ENCODE measurements around the gene BEST1.

Gene BEST1

DNA sequence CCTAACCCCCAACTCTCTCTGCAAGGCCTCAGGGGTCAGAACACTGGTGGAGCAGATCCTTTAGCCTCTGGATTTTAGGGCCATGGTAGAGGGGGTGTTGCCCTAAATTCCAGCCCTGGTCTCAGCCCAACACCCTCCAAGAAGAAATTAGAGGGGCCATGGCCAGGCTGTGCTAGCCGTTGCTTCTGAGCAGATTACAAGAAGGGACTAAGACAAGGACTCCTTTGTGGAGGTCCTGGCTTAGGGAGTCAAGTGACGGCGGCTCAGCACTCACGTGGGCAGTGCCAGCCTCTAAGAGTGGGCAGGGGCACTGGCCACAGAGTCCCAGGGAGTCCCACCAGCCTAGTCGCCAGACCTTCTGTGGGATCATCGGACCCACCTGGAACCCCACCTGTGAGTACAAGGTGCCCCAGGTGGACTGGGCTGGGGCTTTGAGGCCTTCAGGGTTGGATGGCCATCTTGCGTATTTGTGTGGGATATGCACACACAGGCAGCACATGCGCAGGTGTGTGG lies at the start of gene BEST1:
Gene BEST1 (plus strand): TSS at position 317 of the 513 bp plus-strand sequence. CDS start 1,456 bp downstream, outside the sequence.
- no peak for DNase-seq (ENCODE audit: low spot score)

DNA sequence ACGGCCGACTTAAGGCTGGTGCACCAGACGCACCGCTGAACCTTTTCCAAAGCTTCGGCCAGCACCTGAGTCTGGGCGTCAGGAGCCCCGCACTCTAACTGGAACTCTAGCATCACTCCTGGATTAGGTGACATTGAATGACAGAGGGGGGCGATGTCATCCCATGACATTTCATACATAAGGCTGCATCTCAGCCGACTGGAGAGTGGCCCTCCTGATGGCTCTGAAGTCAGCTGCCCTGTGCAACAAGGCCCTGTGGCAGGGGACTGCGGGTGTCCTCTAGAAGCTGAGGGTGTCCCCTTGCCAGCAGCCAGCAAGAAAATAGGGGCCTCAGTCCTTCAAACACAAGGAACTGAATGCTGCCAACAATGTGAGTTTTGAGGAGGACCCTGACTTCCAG lies 48.8 kb upstream of the BEST1 start:
- DNase-seq (ENCODE audit: low spot score), result no peak

- DNase-seq (ENCODE audit: low spot score), result no peak
Measured at GRCh38 chr11:61902313-61902712, 47.8 kb upstream of the BEST1 start.

DNA sequence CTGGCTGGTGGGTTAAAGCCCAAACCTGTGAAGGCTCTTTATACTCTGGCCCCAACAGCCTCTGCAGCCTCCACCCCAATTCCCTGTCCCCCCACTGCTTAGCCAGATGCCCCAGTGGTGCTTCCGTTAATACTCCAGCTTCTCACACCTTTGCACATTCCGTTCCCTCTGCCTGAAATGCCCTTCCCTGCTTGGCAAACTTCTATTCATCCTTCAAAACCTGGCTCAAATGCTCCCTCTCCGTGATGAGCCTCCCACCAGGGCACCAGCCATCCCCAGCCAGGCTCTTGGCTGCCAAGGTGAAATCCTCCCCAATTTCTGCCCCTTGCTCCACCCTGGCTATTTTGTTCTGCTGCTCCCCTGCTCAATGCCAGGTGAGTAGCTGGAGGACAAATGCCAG lies 46.3 kb upstream of the BEST1 start:
- no peak for DNase-seq (ENCODE audit: low spot score)

GRCh38 chr11:61904539-61905048 lies 45.6 kb upstream of the BEST1 start:
- DNase-seq (ENCODE audit: low spot score), result no peak

GRCh38 chr11:61905067-61905696 lies 45.0 kb upstream of the BEST1 start:
- DNase-seq (ENCODE audit: low spot score), result no peak

- DNase-seq (ENCODE audit: low spot score), result no peak
Measured at GRCh38 chr11:61905801-61906521, 44.2 kb upstream of the BEST1 start.

DNA sequence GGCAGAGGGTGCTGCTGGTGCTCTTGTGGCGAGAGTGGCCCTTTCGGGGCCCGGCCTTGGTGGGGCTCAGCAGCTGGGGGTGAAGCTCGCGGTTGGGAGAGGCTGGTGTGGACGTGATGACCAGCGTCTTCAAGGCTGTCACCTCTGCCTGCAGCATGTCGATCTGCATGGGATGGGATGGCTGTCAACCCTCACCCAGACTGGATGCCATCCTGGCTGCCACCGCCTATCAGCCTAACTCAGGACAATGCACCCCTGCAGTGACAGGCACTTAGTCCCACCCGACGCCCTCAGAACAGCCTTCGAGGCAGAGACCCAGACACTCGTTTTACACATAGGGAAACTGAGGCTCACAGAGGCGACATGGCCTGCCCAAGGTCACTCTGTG lies 43.6 kb upstream of the BEST1 start:
- no peak for DNase-seq (ENCODE audit: low spot score)

- DNase-seq (ENCODE audit: low spot score), result no peak
Measured at GRCh38 chr11:61907282-61907681, 42.9 kb upstream of the BEST1 start.

- DNase-seq (ENCODE audit: low spot score), result no peak
Measured at GRCh38 chr11:61907871-61908729, 42.1 kb upstream of the BEST1 start.

DNA sequence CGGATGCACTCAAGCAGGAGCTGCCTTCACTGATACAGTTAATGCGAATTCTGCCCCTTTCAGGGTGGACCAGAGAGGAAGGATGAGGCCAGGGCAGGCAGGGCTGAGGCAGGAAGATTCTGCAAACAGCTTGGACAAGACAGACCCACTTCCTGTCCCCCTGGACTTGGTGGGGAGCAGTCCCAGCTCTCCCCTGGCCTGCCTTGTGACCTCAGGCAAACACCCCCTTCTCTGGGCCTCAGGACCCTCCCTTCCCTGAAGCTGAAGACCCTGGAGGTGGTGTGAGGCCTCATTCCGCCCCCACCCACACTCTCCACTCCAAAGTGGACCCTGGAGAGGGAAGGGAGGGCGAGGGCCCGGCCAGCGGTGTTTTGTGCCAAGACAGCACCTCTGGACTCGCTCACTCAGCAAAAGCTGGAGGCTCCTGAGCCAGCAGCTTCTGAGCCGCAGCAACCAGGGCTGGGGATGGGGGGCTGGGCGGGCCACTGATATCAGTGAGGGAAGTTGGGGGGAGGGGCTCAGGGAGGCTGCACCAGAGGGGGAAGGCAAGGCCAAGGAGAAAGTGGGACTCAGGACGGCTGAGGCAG lies 41.3 kb upstream of the BEST1 start:
- no peak for DNase-seq (ENCODE audit: low spot score)

DNA sequence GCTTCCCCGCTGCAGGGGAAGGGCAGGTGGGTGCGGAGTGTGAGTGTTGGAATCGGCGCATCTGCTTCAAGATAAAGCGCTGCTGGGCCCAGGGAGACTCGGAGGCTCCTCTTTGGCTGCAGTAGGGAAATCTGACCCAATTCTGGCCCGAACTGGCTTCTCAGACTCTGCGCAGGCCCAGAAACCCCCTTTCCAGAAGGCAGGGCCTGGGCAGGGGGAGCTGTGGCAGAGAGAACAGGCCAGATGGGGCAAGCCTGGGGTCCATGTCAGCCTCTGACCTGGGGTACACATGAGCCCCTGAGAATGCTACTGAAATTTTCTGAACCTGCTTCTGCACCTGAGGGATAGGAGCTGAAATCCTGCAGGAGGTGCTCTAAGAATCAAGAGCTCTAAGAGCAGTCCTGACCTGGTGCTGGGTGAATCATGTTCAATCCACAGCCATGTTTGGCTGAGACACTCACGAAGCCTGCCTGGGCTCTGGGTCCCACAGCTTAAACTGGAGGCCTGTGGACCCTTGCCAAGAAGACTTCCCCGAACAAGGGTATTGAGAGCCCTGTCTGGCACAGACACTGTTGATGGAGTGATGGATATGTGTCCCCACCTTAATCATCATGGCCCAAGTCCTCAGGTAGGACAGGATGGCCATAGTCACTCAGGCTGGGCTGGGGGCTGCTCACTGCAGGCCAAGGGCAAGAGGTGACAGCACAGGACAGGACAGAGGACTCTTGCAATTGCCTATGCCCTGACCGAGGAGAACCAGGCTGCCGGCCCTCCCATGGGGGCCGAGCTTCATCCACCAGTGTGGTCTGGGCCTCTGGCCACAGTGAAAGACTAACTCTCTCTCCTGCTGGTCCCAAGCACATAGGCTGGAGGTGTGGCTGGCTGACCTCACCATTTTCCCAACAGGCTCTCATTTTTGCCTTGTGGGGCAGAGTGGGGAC lies 39.7 kb upstream of the BEST1 start:
- DNase-seq (ENCODE audit: low spot score), result no peak

DNA sequence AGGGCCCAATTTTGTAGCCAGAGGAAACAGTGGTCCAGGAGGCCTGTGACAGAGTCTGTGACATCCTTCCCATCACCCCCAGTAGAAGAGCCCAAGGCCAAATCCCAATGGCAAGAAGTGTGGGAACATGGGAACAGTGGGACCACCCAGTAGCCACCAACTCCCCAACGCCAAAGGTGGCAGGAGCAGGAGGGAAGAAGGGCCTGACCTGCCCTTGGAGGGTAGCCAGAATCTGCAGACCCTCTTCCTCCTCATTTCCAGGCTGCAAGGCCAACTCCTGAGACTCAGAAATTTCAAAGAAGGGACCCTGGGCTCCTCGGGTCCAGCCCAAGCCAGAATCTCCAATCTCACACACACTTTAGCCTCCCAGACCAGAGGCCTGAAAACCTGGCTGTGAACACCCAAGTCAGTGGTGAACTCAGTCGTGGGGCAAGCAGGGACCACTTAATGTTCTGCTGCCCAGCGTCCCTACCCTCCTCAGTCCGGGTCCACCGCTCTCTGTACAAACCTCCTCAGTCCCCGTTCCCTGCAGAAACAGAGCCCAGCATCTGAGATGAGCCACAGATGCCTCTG lies 38.9 kb upstream of the BEST1 start:
- DNase-seq (ENCODE audit: low spot score), result no peak

GRCh38 chr11:61911701-61912529 lies 38.2 kb upstream of the BEST1 start:
- no peak for DNase-seq (ENCODE audit: low spot score)

DNA sequence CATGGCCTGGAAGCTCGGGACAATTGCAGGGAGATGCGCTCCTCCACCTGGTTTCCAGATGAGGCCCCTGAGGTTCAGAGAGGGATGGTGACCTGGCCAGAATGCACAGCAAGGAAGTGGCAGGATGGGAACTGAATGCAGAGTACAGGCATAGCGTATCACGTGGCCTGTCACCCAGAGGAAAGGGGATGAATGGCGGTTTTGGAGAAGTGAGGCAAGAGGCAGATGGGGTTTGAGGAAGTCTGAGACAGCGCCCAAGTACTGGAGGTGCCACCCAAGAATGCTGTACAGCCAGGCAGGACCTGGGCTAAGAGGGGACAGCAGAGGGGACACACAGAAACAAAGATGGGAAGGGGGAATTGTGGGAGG lies 37.6 kb upstream of the BEST1 start:
- no peak for DNase-seq (ENCODE audit: low spot score)

- no peak for DNase-seq (ENCODE audit: low spot score)
Measured at GRCh38 chr11:61912991-61913698, 37.0 kb upstream of the BEST1 start.

DNA sequence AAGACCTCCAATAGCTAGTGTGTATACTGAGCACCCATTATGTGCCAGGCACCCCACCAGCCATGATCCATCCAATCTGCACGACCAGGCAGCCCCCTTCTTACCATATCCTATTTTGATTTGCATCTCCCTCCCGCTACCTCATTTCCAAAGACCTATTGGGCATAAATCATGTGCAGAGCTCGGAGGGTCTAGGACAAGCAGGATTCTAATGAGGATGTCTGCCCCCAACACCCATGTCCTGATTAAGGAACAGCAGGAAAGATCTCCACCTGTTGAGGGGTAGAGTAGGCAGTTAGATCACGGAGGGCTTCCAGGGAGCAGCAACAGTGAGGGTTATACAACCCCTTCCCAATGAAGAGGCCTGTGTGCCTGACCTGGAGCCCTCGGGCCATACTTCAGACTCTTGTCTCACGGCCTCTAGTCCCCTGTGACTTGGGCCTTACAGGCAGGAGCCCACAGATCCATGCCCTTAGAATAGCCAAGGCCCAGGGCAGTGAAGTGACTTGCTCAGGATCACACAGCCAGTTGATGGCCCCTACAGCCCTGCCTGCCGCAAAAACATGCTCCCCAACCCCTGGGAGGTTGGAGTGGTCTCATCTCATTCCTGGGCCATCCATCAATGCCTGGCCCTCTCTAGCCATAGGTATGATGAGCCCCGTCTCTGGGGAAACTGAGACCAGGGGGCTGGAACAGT lies 36.3 kb upstream of the BEST1 start:
- DNase-seq (ENCODE audit: low spot score), result no peak

- no peak for DNase-seq (ENCODE audit: low spot score)
Measured at GRCh38 chr11:61914471-61915171, 35.5 kb upstream of the BEST1 start.
